Type B pancreatic cell (in vitro differentiated cells): ENCODE data around the gene KCTD7. TPM values are rescaled to one million over a fixed set of nuclear protein-coding genes. Genes with fewer than 3 reads are reported as not detected.
"Not testable (repeated sequence)": the region's sequence is repeated elsewhere in the genome, so short reads cannot be mapped to it uniquely, and the experiment has no call there.

Experiments used
- DNase-seq: peaks from one replicate; pipeline ENCODE4 v3.0.0; 2021; ENCODE audit warnings: mixed read lengths; ENCODE audit not compliant: unreplicated experiment; ENCODE audit errors: extremely low spot score
- H3K27ac Mint-ChIP-seq: 2 replicates; pipeline ENCODE4 v1.8.0; 2021; ENCODE audit warnings: mild to moderate bottlenecking, mixed read lengths
- H3K27me3 Mint-ChIP-seq: 2 replicates; pipeline ENCODE4 v1.8.0; 2021; ENCODE audit warnings: mixed read lengths
- H3K36me3 Mint-ChIP-seq: 2 replicates; pipeline ENCODE4 v1.8.0; 2021; ENCODE audit warnings: mixed read lengths
- H3K4me1 Mint-ChIP-seq: one replicate; pipeline ENCODE4 v1.8.0; 2021; ENCODE audit warnings: mixed read lengths; ENCODE audit not compliant: unreplicated experiment
- H3K4me3 Mint-ChIP-seq: 2 replicates; pipeline ENCODE4 v1.8.0; 2021; ENCODE audit warnings: mild to moderate bottlenecking, mixed read lengths
- H3K9me3 Mint-ChIP-seq: 2 replicates; pipeline ENCODE4 v1.8.0; 2021; ENCODE audit warnings: mixed read lengths
- total RNA-seq: library from RNA; stranded (reverse); gene quantifications from 2 replicates; pipeline ENCODE4 v1.2.1, GENCODE V29; 2021; ENCODE audit warnings: low replicate concordance
- TF ChIP-seq, protein P1 (sequence below): fragments of 200-600 bp; sonication (generic); conservative IDR thresholded peaks from 2 replicates; pipeline ENCODE4 v1.5.0; 2021; ENCODE audit warnings: antibody characterized with exemption, mild to moderate bottlenecking

KCTD7 gene
- total RNA-seq, 1 donor from 2014 or later: 13.7 TPM

DNA sequence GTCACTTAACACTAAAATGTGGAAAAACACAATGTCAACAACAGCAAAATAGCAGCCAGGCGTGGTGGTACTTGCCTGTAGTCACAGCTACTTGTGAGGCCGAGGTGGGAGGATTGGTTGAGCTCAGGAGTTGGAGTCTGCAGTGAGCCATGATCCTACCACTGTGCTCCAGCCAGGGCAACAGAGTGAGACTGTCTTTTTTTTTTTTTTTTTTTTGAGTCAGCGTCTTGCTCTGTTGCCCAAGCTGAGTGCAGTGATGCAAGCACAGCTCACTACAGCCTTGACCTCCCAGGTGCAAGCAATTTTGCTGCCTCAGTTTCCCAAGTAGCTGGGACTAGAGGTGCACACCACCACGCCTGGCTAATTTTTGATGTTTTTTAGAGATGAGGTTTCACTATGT lies 6.1 kb downstream of the KCTD7 start:
- Mint-ChIP-seq H3K36me3 (peaks cover 9% of the 10 kb centered on the region), H3K27me3 (no peaks in the 10 kb centered on the region), H3K27ac (no peak overlapping the region), H3K9me3 (no peaks in the 10 kb centered on the region), H3K4me3 (no peak overlapping the region), H3K4me1 (peaks cover 6% of the 10 kb centered on the region)
- TF ChIP-seq, protein P1, sequence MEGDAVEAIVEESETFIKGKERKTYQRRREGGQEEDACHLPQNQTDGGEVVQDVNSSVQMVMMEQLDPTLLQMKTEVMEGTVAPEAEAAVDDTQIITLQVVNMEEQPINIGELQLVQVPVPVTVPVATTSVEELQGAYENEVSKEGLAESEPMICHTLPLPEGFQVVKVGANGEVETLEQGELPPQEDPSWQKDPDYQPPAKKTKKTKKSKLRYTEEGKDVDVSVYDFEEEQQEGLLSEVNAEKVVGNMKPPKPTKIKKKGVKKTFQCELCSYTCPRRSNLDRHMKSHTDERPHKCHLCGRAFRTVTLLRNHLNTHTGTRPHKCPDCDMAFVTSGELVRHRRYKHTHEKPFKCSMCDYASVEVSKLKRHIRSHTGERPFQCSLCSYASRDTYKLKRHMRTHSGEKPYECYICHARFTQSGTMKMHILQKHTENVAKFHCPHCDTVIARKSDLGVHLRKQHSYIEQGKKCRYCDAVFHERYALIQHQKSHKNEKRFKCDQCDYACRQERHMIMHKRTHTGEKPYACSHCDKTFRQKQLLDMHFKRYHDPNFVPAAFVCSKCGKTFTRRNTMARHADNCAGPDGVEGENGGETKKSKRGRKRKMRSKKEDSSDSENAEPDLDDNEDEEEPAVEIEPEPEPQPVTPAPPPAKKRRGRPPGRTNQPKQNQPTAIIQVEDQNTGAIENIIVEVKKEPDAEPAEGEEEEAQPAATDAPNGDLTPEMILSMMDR: no peak
- DNase-seq: no peak

DNA sequence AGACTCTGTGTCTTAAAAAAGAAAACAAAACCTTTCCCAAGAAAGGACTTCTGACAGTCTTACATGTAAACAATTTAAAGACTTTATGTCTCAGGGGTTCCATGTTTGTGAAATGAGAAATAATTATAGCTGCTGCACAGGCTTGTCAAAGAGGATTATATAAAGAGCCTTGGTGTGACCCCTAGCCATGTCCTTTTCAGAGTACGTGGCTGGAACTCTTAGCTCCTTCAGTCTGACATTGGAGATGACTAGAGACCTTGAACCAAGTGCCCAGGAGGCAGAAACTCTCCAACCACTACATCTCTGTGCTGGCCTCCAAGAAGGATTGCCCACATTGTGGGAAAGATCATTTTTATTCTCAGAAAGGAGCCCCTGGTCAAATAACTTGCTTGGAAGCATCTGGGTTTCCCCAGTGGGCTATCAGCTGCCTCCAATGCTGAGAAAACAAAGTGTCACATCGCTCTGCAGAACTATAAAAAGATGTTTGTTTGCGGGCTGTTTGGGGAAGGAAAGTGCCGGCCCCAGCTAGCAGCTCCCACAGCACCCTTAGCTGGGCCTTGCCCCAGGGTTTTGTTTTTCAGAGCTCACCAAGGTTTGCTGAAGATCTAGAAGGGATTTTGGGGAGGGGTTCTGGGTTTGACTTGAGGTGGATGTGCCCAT lies 6.8 kb downstream of the KCTD7 start:
- not testable (repeated sequence) for H3K27me3 Mint-ChIP-seq, H3K4me3 Mint-ChIP-seq, H3K9me3 Mint-ChIP-seq, H3K4me1 Mint-ChIP-seq, H3K27ac Mint-ChIP-seq, H3K36me3 Mint-ChIP-seq, DNase-seq

DNA sequence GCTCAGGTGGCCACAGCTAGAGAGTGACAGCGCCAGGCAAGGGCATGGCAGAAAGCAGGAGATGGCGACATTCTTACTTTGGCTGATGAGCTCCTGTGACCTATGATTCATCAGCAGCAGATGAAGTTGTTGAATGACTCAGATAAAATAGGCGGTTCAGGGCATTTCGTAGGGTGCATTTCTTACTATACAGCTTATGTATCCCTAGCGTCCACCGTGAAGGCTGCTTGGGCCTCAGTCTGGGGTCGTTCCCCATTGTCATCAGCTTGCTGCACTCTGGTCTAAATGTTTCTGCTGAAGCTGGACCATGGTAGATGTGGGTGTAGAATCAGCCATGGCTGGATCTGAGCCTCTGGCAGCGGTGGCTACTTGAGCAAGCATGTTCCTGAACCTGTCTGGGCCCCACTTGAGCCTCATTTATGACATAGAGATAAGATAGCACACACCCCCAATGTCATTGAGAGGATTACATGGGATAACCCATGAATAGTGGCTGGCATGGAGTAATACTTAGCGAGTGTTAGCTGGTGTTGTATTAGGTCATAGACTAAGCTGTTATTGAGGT lies 7.4 kb downstream of the KCTD7 start:
- H3K27ac Mint-ChIP-seq, H3K9me3 Mint-ChIP-seq, DNase-seq, H3K4me1 Mint-ChIP-seq, H3K4me3 Mint-ChIP-seq, H3K36me3 Mint-ChIP-seq, H3K27me3 Mint-ChIP-seq: not testable (repeated sequence)

DNA sequence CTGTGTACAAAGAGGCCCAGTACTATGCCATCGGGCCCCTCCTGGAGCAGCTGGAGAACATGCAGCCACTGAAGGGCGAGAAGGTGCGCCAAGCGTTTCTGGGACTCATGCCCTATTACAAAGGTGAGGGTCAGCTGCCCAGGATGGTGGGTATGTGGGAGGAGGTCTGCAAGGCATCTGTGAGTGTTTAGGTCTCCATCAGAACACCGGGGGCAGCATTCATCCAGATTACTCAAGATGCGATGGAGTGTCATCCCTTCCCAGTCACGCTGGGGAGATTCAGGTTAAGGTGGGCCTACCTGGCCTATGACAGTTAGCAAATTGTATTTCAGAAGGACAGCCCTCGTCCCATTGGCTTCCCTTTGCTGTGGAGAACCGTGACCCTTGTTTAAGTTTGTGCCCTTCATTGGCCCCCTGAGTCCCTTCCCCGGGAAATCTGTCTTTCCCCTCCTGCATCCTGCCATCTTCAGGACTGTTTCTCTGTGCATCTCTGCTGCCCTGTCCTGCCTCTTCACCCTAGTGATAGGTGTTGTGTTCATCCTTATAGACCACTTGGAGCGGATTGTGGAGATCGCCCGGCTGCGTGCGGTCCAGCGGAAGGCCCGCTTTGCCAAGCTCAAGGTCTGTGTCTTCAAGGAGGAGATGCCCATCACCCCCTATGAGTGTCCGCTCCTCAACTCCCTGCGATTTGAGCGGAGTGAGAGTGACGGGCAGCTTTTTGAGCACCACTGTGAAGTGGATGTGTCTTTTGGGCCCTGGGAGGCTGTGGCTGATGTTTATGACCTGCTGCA lies 9.8 kb downstream of the KCTD7 start:
- Mint-ChIP-seq H3K27ac (no peak overlapping the region), H3K27me3 (no peaks in the 10 kb centered on the region), H3K36me3 (peaks cover 7% of the 10 kb centered on the region), H3K4me1 (no peaks in the 10 kb centered on the region), H3K4me3 (no peak overlapping the region), H3K9me3 (no peaks in the 10 kb centered on the region)
- DNase-seq: peak; percentile 70
- TF ChIP-seq, protein P1: no peak

DNA sequence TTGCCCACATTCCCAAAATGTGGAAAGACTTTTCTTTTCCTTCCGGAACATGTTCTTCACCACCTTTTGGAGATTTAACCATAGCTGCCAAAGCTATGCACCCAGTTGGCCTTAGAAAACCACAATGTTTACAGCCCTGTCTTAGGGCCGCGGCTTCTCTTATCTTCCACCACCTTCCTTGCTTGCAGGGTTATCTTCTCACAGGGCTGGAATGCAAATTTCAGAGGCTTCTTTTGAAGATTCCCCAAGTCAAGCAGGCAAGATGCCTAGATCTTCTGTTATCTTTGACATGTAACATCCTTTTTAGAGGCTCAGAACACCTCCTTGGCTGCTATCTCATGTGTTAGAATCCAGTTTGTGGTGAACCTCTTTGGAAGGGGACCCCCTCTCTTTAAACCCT lies 11.1 kb downstream of the KCTD7 start:
- no peak for DNase-seq
- no peaks in the 10 kb centered on the region for H3K4me1 Mint-ChIP-seq
- no peak overlapping the region for H3K4me3 Mint-ChIP-seq
- H3K9me3 Mint-ChIP-seq: no peaks in the 10 kb centered on the region
- H3K36me3 Mint-ChIP-seq: peaks cover 8% of the 10 kb centered on the region
- TF ChIP-seq, protein P1: no peak
- no peak overlapping the region for H3K27ac Mint-ChIP-seq
- no peaks in the 10 kb centered on the region for H3K27me3 Mint-ChIP-seq

DNA sequence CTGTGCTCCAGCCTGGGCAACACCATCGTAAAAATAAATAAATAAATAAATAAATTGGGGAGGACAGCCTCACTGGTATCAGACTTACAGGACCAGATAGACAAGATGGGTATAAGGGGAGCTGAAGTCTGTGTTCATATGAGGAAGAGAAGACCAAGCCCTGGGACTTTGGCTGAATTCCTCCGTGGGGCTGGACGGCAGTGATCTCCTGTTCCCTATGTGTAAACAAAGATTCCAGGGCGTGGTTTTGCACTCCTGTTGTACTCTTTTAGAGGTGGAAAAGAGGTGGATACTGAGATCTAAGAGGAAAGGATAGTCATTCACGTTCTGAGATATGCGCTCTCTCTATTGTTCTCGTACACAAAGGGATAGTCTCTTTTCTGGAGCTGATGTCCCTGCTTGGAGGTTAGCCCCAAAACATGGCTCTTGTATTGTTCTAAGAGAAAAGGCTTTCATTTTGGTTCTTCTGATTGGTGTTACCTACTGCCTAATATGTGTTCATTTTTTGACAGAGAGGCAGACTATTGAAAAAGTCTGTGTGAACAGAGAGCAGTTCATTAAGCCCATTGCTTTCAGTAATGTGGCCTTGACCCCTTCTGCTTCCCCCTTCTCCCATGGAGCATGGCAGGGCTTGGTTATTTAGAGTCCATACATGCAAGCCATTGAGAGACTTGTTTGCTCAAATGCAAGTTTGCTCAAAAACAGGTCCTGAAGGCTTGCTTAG lies 12.3 kb downstream of the KCTD7 start:
- Mint-ChIP-seq H3K4me1 (no peaks in the 10 kb centered on the region), H3K36me3 (peaks cover 13% of the 10 kb centered on the region), H3K9me3 (no peaks in the 10 kb centered on the region), H3K4me3 (no peak overlapping the region), H3K27me3 (no peaks in the 10 kb centered on the region), H3K27ac (peak overlapping the region; percentile 85)
- no peak for DNase-seq
- TF ChIP-seq, protein P1: no peak
